WTC11 (cell line): ENCODE results near the gene GABRG3.

Source experiments
- ESRRA ChIP-seq: sonication (generic); formaldehyde crosslinking; IDR thresholded peaks from 2 replicates; pipeline ENCODE4 v1.8.1; 2022; ENCODE audit warnings: mild to moderate bottlenecking, missing genetic modification reagents, borderline replicate concordance
- TF ChIP-seq, protein P1 (sequence below): fragments of 200-600 bp; IDR thresholded peaks from 2 replicates; pipeline ENCODE4 v1.8.0; 2022; ENCODE audit warnings: antibody characterized with exemption
- TF ChIP-seq, protein P2 (sequence below): sonication (generic); formaldehyde crosslinking; IDR thresholded peaks from 2 replicates; pipeline ENCODE4 v1.8.1; 2023; ENCODE audit warnings: mild to moderate bottlenecking, missing genetic modification reagents

DNA sequence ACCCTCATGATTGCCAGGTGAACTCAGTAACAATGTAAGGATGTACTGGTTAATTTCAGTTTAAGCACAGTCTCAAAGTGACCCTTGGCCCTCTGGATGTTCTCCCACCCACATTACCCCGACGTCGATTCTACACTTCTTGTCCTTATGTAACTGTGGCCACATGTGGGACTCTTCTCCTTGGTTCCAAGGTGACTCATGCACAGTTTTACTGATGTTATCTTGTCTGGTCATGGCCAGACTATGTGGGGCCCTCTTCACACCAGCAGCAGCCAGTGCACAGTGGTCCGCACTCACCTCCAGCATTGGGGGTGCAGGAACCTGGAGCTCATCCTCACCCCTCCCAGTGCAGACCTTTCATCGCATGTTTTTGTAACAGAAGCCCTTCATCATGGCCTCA, 608.8 kb downstream of the GABRG3 start:
- TF ChIP-seq, protein P1, sequence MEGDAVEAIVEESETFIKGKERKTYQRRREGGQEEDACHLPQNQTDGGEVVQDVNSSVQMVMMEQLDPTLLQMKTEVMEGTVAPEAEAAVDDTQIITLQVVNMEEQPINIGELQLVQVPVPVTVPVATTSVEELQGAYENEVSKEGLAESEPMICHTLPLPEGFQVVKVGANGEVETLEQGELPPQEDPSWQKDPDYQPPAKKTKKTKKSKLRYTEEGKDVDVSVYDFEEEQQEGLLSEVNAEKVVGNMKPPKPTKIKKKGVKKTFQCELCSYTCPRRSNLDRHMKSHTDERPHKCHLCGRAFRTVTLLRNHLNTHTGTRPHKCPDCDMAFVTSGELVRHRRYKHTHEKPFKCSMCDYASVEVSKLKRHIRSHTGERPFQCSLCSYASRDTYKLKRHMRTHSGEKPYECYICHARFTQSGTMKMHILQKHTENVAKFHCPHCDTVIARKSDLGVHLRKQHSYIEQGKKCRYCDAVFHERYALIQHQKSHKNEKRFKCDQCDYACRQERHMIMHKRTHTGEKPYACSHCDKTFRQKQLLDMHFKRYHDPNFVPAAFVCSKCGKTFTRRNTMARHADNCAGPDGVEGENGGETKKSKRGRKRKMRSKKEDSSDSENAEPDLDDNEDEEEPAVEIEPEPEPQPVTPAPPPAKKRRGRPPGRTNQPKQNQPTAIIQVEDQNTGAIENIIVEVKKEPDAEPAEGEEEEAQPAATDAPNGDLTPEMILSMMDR = no peak
- TF ChIP-seq, protein P2, sequence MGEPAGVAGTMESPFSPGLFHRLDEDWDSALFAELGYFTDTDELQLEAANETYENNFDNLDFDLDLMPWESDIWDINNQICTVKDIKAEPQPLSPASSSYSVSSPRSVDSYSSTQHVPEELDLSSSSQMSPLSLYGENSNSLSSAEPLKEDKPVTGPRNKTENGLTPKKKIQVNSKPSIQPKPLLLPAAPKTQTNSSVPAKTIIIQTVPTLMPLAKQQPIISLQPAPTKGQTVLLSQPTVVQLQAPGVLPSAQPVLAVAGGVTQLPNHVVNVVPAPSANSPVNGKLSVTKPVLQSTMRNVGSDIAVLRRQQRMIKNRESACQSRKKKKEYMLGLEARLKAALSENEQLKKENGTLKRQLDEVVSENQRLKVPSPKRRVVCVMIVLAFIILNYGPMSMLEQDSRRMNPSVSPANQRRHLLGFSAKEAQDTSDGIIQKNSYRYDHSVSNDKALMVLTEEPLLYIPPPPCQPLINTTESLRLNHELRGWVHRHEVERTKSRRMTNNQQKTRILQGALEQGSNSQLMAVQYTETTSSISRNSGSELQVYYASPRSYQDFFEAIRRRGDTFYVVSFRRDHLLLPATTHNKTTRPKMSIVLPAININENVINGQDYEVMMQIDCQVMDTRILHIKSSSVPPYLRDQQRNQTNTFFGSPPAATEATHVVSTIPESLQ (CRISPR knock-in tag) = no peak
- TF ChIP-seq ESRRA (CRISPR knock-in tag) = no peak
